Ovary (tissue), 3 donors: Measurements from ENCODE around the gene OXCT2.
"Not testable (repeated sequence)": the region's sequence is repeated elsewhere in the genome, so short reads cannot be mapped to it uniquely, and the experiment has no call there.

Source experiments
- CTCF ChIP-seq, 3 donors: fragments of 450-650 bp in 2 of 3; fragments of 200-600 bp in 1 of 3; IDR thresholded peaks; one replicate each; pipeline versions ENCODE4 v1.5.1 to v1.8.0; 2016 to 2022; ENCODE audit warnings: antibody characterized with exemption in 3 of 3, mild to moderate bottlenecking in 1 of 3
- POLR2A ChIP-seq: fragments of 450-650 bp; IDR thresholded peaks from one replicate; pipeline ENCODE4 v1.6.1; 2017; ENCODE audit warnings: antibody characterized with exemption, mild to moderate bottlenecking, moderate library complexity
- donor health status: DM: no; HTN: no; CAD: no.

GRCh38 chr1:39777896-39778295 is 6.7 kb upstream of the OXCT2 start:
- TF ChIP-seq POLR2A; CTCF (IDR thresholded peaks at IDR 0.05): not testable (repeated sequence)
